Activated gamma-delta T cell treated with Interleukin-2 at 50 U/mL for 16 hours (primary cell): Measurements from ENCODE around the gene ANKRD2.
"Not testable (repeated sequence)": the region's sequence is repeated elsewhere in the genome, so short reads cannot be mapped to it uniquely, and the experiment has no call there.

Source experiments
- DNase-seq: peaks from one replicate; pipeline ENCODE4 v3.0.0-alpha.2; 2020

The ANKRD2 gene

GRCh38 chr10:97572214-97572989 is at the start of gene ANKRD2:
ANKRD2 (plus strand) TSS chr10:97572779; CDS start chr10:97572789, 10 bp downstream.
- peak; percentile 39 for DNase-seq

- DNase-seq = no peak
These were observed 49.6 kb upstream of the ANKRD2 start for GRCh38 chr10:97522937-97523336.

GRCh38 chr10:97525086-97525485 is 47.5 kb upstream of the ANKRD2 start:
- DNase-seq = no peak

- no peak for DNase-seq
These were observed 46.9 kb upstream of the ANKRD2 start for GRCh38 chr10:97525683-97526110.

- not testable (repeated sequence) for DNase-seq
These were observed 43.7 kb upstream of the ANKRD2 start for GRCh38 chr10:97528876-97529275.

- no peak for DNase-seq
These were observed 42.7 kb upstream of the ANKRD2 start for GRCh38 chr10:97529685-97530465.

- no peak for DNase-seq
These were observed 41.1 kb upstream of the ANKRD2 start for GRCh38 chr10:97531401-97531986.

GRCh38 chr10:97532935-97533671 is 39.5 kb upstream of the ANKRD2 start:
- no peak for DNase-seq

GRCh38 chr10:97533888-97534287 is 38.7 kb upstream of the ANKRD2 start:
- no peak for DNase-seq

- DNase-seq = no peak
These were observed 37.7 kb upstream of the ANKRD2 start for GRCh38 chr10:97534746-97535367.

- DNase-seq = no peak
These were observed 35.3 kb upstream of the ANKRD2 start for GRCh38 chr10:97537186-97537869.

GRCh38 chr10:97538411-97538810 is 34.2 kb upstream of the ANKRD2 start:
- DNase-seq = no peak

GRCh38 chr10:97538839-97539238 is 33.7 kb upstream of the ANKRD2 start:
- DNase-seq = no peak

- no peak for DNase-seq
These were observed 32.9 kb upstream of the ANKRD2 start for GRCh38 chr10:97539523-97540200.

- DNase-seq = no peak
These were observed 31.7 kb upstream of the ANKRD2 start for GRCh38 chr10:97540669-97541500.

- DNase-seq = no peak
These were observed 30.2 kb upstream of the ANKRD2 start for GRCh38 chr10:97542169-97543024.

GRCh38 chr10:97543025-97543546 is 29.5 kb upstream of the ANKRD2 start:
- DNase-seq = no peak

GRCh38 chr10:97546456-97547270 is 25.9 kb upstream of the ANKRD2 start:
- no peak for DNase-seq
